A549 (cell line): ENCODE measurements around the gene DDX10. TPM values are rescaled to one million over a fixed set of nuclear protein-coding genes. Genes with fewer than 3 reads are reported as not detected.

Experiments used
- ATAC-seq, 2 experiments: fragments of 200-7000 bp in 1 of 2; fragments of >200 bp in 1 of 2; cut with Nextera tagmentation in 1 of 2; cut with Tn5 transposase in 1 of 2; 3 replicates each; pipeline versions ENCODE4 v1.8.0 to v1.9.1; 2018 to 2020; ENCODE audit warnings: mild to moderate bottlenecking in 1 of 2, moderate library complexity in 1 of 2
- CTCF ChIA-PET: fragments of 300-600 bp; sonication (Branson Sonifier 250); formaldehyde crosslinking; extraction: SDS; loops from one replicate; lab custom pipeline; 2021; ENCODE audit warnings: antibody characterized with exemption, inconsistent platforms; lab: Yijun Ruan, JAX
- POLR2A ChIA-PET: fragments of 350-600 bp; formaldehyde crosslinking; extraction: SDS; loops from one replicate; lab custom pipeline; 2021; ENCODE audit warnings: antibody characterized with exemption, inconsistent platforms; lab: Yijun Ruan, JAX
- DNase-seq, 2 experiments: peaks; one replicate each; pipeline versions ENCODE4 v3.0.0 to v3.0.0-alpha.2; 2011 to 2016; ENCODE audit warnings: low read depth in 1 of 2, low spot score in 1 of 2
- FAIRE-seq: peaks from 2 replicates; lab custom pipeline; 2011; peaks lifted over from hg19 to GRCh38; lab: Jason Lieb, UNC
- H3K27ac ChIP-seq, 2 experiments: fragments of >200 bp; sonication (Bioruptor Twin); formaldehyde crosslinking; 3 replicates each; pipeline ENCODE4 v1.5.1; 2016 to 2017
- H3K4me1 ChIP-seq: fragments of >200 bp; sonication (Bioruptor Twin); formaldehyde crosslinking; 3 replicates; pipeline ENCODE4 v1.6.1; 2016
- H3K4me2 ChIP-seq: fragments of >200 bp; sonication (Bioruptor Twin); formaldehyde crosslinking; 3 replicates; pipeline ENCODE4 v1.6.1; 2016
- H3K4me3 ChIP-seq: fragments of >200 bp; sonication (Bioruptor Twin); formaldehyde crosslinking; 3 replicates; pipeline ENCODE4 v1.5.1; 2016
- H3K9me3 ChIP-seq: fragments of >200 bp; sonication (Bioruptor Twin); formaldehyde crosslinking; 3 replicates; pipeline ENCODE4 v1.6.1; 2016
- CEBPB ChIP-seq, 2 experiments: fragments of >200 bp in 1 of 2; sonication (Bioruptor Twin) in 1 of 2; formaldehyde crosslinking in 1 of 2; IDR thresholded peaks; 2 replicates each; pipeline ENCODE4 v1.6.1; 2012 to 2016
- ESRRA ChIP-seq: fragments of 150-350 bp; IDR thresholded peaks from 2 replicates; pipeline ENCODE4 v1.6.1; 2014; ENCODE audit warnings: mild to moderate bottlenecking, low read length, borderline replicate concordance
- NFE2L2 ChIP-seq: fragments of 150-350 bp; conservative IDR thresholded peaks from 2 replicates; pipeline ENCODE4 v1.6.1; 2014; ENCODE audit warnings: low read length
- POLR2A ChIP-seq: IDR thresholded peaks from 2 replicates; pipeline ENCODE4 v1.6.1; 2012; ENCODE audit warnings: mild to moderate bottlenecking, low read length
- RARB ChIP-seq: fragments of 250-450 bp; sonication (Bioruptor Pico); IDR thresholded peaks from 2 replicates; pipeline ENCODE4 v1.8.0; 2021; ENCODE audit warnings: mild to moderate bottlenecking, moderate library complexity
- SREBF2 ChIP-seq: fragments of 450-650 bp; IDR thresholded peaks from 2 replicates; pipeline ENCODE4 v1.6.1; 2014; ENCODE audit warnings: mild to moderate bottlenecking, moderate library complexity
- WGBS: methylation state at CpG from one replicate; pipeline ENCODE4 v1.1.6; 2017; ENCODE audit errors: missing lambda C conversion rate; 5-methylcytosine and 5-hydroxymethylcytosine counted together
- polyA plus RNA-seq, 4 experiments: library from polyadenylated mRNA; depleted of rRNA in 3 of 4; stranded (reverse); fragments of >200 nt; fragmentation: RNase III in 1 of 4; extraction: RNeasy Plus Mini Kit Qiagen cat#74134 plus additional on column Dnase treatment in 1 of 4; gene quantifications; 2 replicates in 3 of 4; 3 replicates in 1 of 4; pipeline ENCODE4 v1.2.3, GENCODE V29; 2011 to 2017
- TF ChIP-seq, protein P1 (sequence below): fragments of 250-450 bp; sonication (Bioruptor Pico); IDR thresholded peaks from 2 replicates; pipeline ENCODE4 v1.5.0; 2020; ENCODE audit warnings: low read depth, mild to moderate bottlenecking, moderate library complexity
- TF ChIP-seq, protein P2 (sequence below): IDR thresholded peaks from 2 replicates; pipeline ENCODE4 v1.6.1; 2012; ENCODE audit warnings: low read depth, borderline replicate concordance

The DDX10 gene
- polyA plus RNA-seq, 2 of the 4 experiments (the other 2 are of a cell fraction) = 46.0 to 189 TPM

DNA sequence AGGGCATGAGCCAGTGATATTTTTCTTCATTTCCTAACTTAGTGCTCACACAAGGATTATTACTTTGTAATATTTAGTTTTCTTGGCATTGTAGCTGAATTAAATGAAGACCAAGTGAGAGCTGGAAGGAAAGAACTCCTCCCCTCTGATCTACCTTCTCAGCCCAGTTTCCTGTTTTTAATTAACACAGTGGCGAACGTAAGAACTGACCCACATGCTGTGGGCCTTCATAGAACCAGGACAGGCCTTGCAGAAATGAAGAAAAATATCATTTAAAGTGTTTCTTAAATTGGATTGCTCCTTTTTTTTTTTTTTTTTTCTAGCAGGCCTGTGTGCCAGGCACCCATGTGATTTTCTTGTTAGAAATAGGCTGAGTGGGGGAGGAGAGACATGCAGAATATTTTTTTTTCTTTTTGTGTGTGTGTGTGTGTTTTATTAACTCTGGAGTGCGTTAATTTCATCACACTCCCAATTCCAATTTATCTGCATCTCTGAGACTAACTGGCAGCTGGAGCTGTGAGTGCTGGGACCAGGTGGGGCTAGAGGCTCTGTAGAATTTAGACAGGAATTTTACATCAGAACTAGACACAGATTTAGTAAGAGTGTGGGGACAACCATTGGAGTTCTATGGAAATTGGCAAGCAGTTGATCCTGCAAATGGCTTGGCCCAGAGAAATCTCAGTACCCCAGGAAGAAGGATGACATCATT lies 320.5 kb downstream of the DDX10 start:
- no peaks in the 10 kb centered on the region for H3K4me1 ChIP-seq
- POLR2A ChIA-PET = no interaction called here
- CTCF ChIA-PET = interaction anchor here (0.7 kb wide), 1 partner anchor 334 kb away, joined by 3 read pairs; no protein-coding TSS in a partner anchor
- FAIRE-seq (no peak), ATAC-seq (no peak), DNase-seq (no peak)
- H3K4me3 ChIP-seq = no peak overlapping the region
- no peaks in the 10 kb centered on the region for H3K9me3 ChIP-seq
- H3K4me2 ChIP-seq = no peak overlapping the region
- 88% methylated on average over 3 of the region's 3 CpGs for WGBS
- no peak overlapping the region for H3K27ac ChIP-seq
- TF ChIP-seq RARB = no peak
- TF ChIP-seq, all 56 proteins: peak for 0

DNA sequence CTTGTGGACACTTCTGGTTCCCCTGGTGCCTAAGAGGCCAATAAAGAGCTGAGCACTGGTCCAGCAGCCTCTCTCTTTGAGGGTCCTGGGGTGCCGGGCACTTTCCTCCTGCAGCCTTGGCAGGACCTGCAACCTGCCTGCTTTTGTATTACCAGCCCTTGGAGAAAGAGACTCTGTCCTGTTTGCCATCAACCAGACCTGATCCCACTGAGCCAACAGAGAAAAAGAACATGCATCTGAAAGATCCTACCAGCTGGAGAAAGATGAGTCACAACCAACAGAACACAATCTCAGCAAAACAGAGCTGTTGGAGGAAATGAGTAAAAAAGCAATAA lies 321.0 kb downstream of the DDX10 start:
- POLR2A ChIA-PET = no interaction called here
- no peak overlapping the region for H3K4me2 ChIP-seq
- no peak overlapping the region for H3K27ac ChIP-seq
- TF ChIP-seq ESRRA (no peak), CEBPB (IDR thresholded peaks at IDR 0.05) (no peak), POLR2A (no peak), NFE2L2 (no peak), SREBF2 (no peak)
- TF ChIP-seq, protein P1, sequence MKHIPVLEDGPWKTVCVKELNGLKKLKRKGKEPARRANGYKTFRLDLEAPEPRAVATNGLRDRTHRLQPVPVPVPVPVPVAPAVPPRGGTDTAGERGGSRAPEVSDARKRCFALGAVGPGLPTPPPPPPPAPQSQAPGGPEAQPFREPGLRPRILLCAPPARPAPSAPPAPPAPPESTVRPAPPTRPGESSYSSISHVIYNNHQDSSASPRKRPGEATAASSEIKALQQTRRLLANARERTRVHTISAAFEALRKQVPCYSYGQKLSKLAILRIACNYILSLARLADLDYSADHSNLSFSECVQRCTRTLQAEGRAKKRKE (CRISPR knock-in tag) = no peak
- TF ChIP-seq, protein P2, sequence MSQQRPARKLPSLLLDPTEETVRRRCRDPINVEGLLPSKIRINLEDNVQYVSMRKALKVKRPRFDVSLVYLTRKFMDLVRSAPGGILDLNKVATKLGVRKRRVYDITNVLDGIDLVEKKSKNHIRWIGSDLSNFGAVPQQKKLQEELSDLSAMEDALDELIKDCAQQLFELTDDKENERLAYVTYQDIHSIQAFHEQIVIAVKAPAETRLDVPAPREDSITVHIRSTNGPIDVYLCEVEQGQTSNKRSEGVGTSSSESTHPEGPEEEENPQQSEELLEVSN = no peak
- ATAC-seq (no peak), DNase-seq (no peak), FAIRE-seq (no peak)
- H3K4me3 ChIP-seq = no peak overlapping the region
- no peaks in the 10 kb centered on the region for H3K4me1 ChIP-seq
- CTCF ChIA-PET = no interaction called here
- no peaks in the 10 kb centered on the region for H3K9me3 ChIP-seq
- no CpG with 5 or more reads among the region's 1 CpG for WGBS

Other genes starting within 250 kb of the DDX10 start
- 0.24 and 0.72 TPM in 2 replicates for gene C11orf65, start 197.5 kb upstream of the DDX10 start, polyA plus RNA-seq (2011; rRNA removed)
- gene C11orf65, start 197.5 kb upstream of the DDX10 start, polyA plus RNA-seq (2017; fragmentation: RNase III; extraction: RNeasy Plus Mini Kit Qiagen cat#74134 plus additional on column Dnase treatment) = 0.16 to 0.38 TPM (median 0.19 TPM) in 3 replicates
- 19.4 and 22.6 TPM in 2 replicates for gene POGLUT3, start 166.7 kb upstream of the DDX10 start, polyA plus RNA-seq (2011; rRNA removed)
- gene POGLUT3, start 166.7 kb upstream of the DDX10 start, polyA plus RNA-seq (2017; fragmentation: RNase III; extraction: RNeasy Plus Mini Kit Qiagen cat#74134 plus additional on column Dnase treatment) = 13.0 to 15.3 TPM (median 13.1 TPM) in 3 replicates
- gene EXPH5, start 71.3 kb upstream of the DDX10 start, polyA plus RNA-seq (2011; rRNA removed) = 0.37 and 0.41 TPM in 2 replicates
- 0.01 to 0.03 TPM (median 0.01 TPM) in 3 replicates for gene EXPH5, start 71.3 kb upstream of the DDX10 start, polyA plus RNA-seq (2017; fragmentation: RNase III; extraction: RNeasy Plus Mini Kit Qiagen cat#74134 plus additional on column Dnase treatment)